Lower lobe of right lung (tissue), 2 donors: ENCODE results near the gene COPB2. TPM values are rescaled to one million over a fixed set of nuclear protein-coding genes. Genes with fewer than 3 reads are reported as not detected.
A peak's percentile ranks its signal among the peaks of the same experiment; 100 is the strongest.
"Not testable (repeated sequence)": the region's sequence is repeated elsewhere in the genome, so short reads cannot be mapped to it uniquely, and the experiment has no call there.

Experiments used
- ATAC-seq, 2 donors: fragments of 200-7000 bp; cut with Tn5 transposase; one replicate each; pipeline ENCODE4 v1.9.1; 2020 to 2022; ENCODE audit warnings: mild to moderate bottlenecking in 2 of 2, moderate library complexity in 2 of 2
- DNase-seq: peaks from one replicate; pipeline ENCODE4 v3.0.0-alpha.2; 2020
- H3K27ac ChIP-seq: fragments of 200-600 bp; one replicate; pipeline ENCODE4 v1.8.0; 2022
- H3K27me3 ChIP-seq: fragments of 200-600 bp; one replicate; pipeline ENCODE4 v1.8.0; 2022; ENCODE audit warnings: low read depth
- H3K36me3 ChIP-seq: fragments of 200-600 bp; one replicate; pipeline ENCODE4 v1.8.0; 2022; ENCODE audit warnings: mild to moderate bottlenecking
- H3K4me1 ChIP-seq: fragments of 200-600 bp; one replicate; pipeline ENCODE4 v1.8.0; 2022
- H3K4me3 ChIP-seq: fragments of 200-600 bp; one replicate; pipeline ENCODE4 v1.8.0; 2022; ENCODE audit warnings: mild to moderate bottlenecking
- H3K9me3 ChIP-seq: fragments of 200-600 bp; one replicate; pipeline ENCODE4 v1.8.0; 2022
- CTCF ChIP-seq: fragments of 200-600 bp; IDR thresholded peaks from one replicate; pipeline ENCODE4 v1.8.0; 2022; ENCODE audit warnings: antibody characterized with exemption, mild to moderate bottlenecking
- intact Hi-C: fragments of 100-400 bp; cut with DNase I; formaldehyde crosslinking; loops from one replicate; pipeline ENCODE4 v1.11.0; 2022
- total RNA-seq: library from RNA; stranded (reverse); fragmentation: NEBNext Ultra II Directional; extraction: Animal tissue kit (Norgen Biotek cat#: 25700); gene quantifications from one replicate; pipeline ENCODE4 v1.2.1, GENCODE V29; 2021
- donor health status: DM: no; HTN: yes; CAD: no; lungs with severe emphysema.

Gene COPB2
- total RNA-seq, 1 donor from 2014 or later = 109 TPM

- Histone ChIP-seq H3K27ac (peak overlapping the region; percentile 96), H3K27me3 (no peaks in the 10 kb centered on the region), H3K36me3 (peaks cover 8% of the 10 kb centered on the region), H3K9me3 (no peaks in the 10 kb centered on the region), H3K4me3 (peak overlapping the region; percentile 69), H3K4me1 (peaks cover 41% of the 10 kb centered on the region)
- no peak for TF ChIP-seq CTCF
- peak in 1 of 2 donors; percentile 46 for ATAC-seq
- intact Hi-C loops = no loop called here
- no peak for DNase-seq
Observed at GRCh38 chr3:139388821-139389551, 461 bp downstream of the COPB2 start.

GRCh38 chr3:139388077-139388476, 1.4 kb downstream of the COPB2 start:
- Histone ChIP-seq H3K4me3 (peak overlapping the region; percentile 69), H3K4me1 (peaks cover 41% of the 10 kb centered on the region), H3K9me3 (no peaks in the 10 kb centered on the region), H3K36me3 (peaks cover 13% of the 10 kb centered on the region), H3K27ac (no peak overlapping the region), H3K27me3 (no peaks in the 10 kb centered on the region)
- TF ChIP-seq CTCF = no peak
- DNase-seq (no peak), ATAC-seq (no peak)
- intact Hi-C loops = no loop called here

GRCh38 chr3:139382291-139382690, 7.2 kb downstream of the COPB2 start:
- ATAC-seq, DNase-seq, H3K4me3 ChIP-seq, H3K27ac ChIP-seq, intact Hi-C loops, H3K9me3 ChIP-seq, H3K27me3 ChIP-seq: not testable (repeated sequence)
- peaks cover 71% of the 10 kb centered on the region for H3K36me3 ChIP-seq
- peaks cover 27% of the 10 kb centered on the region for H3K4me1 ChIP-seq

GRCh38 chr3:139380575-139380974, 8.9 kb downstream of the COPB2 start:
- H3K27ac ChIP-seq = no peak overlapping the region
- no peaks in the 10 kb centered on the region for H3K27me3 ChIP-seq
- H3K4me1 ChIP-seq = peaks cover 13% of the 10 kb centered on the region
- no peak for ATAC-seq
- DNase-seq = no peak
- H3K4me3 ChIP-seq = no peak overlapping the region
- intact Hi-C loops = no loop called here
- TF ChIP-seq CTCF = no peak
- H3K9me3 ChIP-seq = no peaks in the 10 kb centered on the region
- H3K36me3 ChIP-seq = peaks cover 88% of the 10 kb centered on the region

- ATAC-seq (no peak), DNase-seq (no peak)
- peaks cover 98% of the 10 kb centered on the region for H3K36me3 ChIP-seq
- H3K9me3 ChIP-seq = no peaks in the 10 kb centered on the region
- H3K27me3 ChIP-seq = no peaks in the 10 kb centered on the region
- intact Hi-C loops = no loop called here
- peaks cover 11% of the 10 kb centered on the region for H3K4me1 ChIP-seq
- no peak overlapping the region for H3K4me3 ChIP-seq
- TF ChIP-seq CTCF = no peak
- H3K27ac ChIP-seq = no peak overlapping the region
Observed at GRCh38 chr3:139378587-139379241, 10.7 kb downstream of the COPB2 start.

GRCh38 chr3:139377378-139377777, 12.1 kb downstream of the COPB2 start:
- intact Hi-C loops = no loop called here
- Histone ChIP-seq H3K4me1 (peaks cover 11% of the 10 kb centered on the region), H3K4me3 (no peak overlapping the region), H3K9me3 (no peaks in the 10 kb centered on the region), H3K27ac (no peak overlapping the region), H3K36me3 (peaks cover 100% of the 10 kb centered on the region), H3K27me3 (no peaks in the 10 kb centered on the region)
- ATAC-seq (no peak), DNase-seq (no peak)
- no peak for TF ChIP-seq CTCF
